ENCODE measurements around the gene BUD31.
"Not testable (repeated sequence)": the region's sequence is repeated elsewhere in the genome, so short reads cannot be mapped to it uniquely, and the experiment has no call there.

Gene BUD31

GRCh38 chr7:99428972-99429566 is 20.3 kb downstream of the BUD31 start:
- FAIRE-seq (no peak), DNase-seq (ENCODE audit: low spot score) (no peak)

- FAIRE-seq, result no peak
- DNase-seq (ENCODE audit: low spot score), result no peak
Observed at GRCh38 chr7:99429756-99430155, 21.0 kb downstream of the BUD31 start.

DNA sequence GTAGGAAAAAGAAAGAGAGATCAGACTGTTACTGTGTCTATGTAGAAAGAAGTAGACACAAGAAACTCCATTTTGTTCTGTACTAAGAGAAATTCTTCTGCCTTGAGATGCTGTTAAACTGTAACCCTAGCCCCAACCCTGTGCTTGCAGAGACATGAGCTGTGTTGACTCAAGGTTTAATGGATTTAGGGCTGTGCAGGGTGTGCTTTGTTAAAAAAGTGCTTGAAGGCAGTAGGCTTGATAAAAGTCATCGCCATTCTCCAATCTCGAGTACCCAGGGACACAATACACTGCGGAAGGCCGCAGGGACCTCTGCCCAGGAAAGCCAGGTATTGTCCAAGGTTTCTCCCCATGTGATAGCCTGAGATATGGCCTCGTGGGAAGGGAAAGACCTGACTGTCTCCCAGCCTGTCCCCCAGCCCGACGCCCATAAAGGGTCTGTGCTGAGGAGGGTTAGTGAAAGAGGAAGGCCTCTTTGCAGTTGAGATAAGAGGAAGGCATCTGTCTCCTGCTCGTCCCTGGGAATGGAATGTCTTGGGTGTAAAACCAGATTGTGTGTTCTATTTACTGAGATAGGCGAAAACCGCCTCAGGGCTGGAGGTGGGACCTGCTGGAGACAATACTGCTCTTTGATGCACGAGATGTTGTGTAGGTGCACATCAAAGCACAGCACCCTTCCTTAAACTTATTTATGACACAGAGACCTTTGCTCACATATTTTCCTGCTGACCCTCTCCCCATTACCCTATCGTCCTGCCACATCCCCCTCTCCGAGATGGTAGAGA is 23.2 kb downstream of the BUD31 start:
- not testable (repeated sequence) for FAIRE-seq

DNA sequence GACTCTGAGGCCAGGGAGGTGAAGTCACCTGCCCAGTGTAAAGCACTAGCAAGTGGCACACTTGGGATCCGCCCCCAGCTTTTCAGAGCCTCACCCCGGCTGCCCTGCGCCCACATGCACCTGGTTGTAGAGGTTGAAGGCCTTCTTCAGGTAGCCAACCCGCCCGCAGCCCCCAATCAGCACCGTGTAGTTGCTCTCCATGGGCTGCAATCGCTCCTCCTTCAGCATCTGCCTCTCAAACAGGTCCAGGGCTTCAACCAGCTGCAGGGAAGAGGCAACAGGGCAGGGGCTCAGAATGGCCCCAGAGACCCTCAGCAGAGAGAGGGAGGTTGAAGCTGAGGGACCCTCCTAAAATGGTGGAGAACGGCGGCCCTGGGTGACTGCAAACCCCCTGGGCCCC is 24.4 kb downstream of the BUD31 start:
- no peak for FAIRE-seq

More for the DNA sequence above, 23.2 kb downstream of the BUD31 start:
- DNase-seq (ENCODE audit: low spot score), result not testable (repeated sequence)

DNA sequence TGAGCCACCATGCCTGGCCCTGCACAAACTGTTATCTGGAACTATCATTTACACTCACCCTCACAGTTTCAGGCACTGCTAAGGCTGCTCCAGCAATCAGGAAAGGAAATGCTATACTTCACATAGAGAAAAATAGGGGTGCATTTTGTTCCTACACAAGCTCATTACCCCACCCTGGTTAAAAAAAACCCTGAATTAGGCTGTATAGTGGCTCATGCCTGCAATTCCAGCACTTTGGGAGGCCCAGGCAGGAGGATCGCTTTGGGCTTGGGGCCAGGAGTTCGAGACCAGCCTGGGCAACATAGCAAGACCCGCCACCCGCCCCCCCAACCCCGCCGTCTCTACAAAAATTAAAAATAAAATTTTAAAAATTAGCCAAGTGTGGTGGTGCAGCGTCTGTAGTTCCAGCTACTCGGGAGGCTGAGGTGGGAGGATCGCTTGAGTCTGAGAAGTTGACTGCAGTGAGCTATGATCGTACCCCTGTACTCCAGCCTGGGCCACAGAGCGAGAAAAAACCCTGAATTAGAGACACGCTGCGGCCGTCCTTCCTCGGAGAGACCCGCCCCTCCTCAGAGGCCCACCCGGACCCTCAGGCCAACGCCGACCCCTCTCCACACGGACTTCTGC is 29.3 kb downstream of the BUD31 start:
- DNase-seq (ENCODE audit: low spot score) (no peak), FAIRE-seq (no peak)

More for the DNA sequence above, 24.4 kb downstream of the BUD31 start:
- DNase-seq (ENCODE audit: low spot score), result no peak

DNA sequence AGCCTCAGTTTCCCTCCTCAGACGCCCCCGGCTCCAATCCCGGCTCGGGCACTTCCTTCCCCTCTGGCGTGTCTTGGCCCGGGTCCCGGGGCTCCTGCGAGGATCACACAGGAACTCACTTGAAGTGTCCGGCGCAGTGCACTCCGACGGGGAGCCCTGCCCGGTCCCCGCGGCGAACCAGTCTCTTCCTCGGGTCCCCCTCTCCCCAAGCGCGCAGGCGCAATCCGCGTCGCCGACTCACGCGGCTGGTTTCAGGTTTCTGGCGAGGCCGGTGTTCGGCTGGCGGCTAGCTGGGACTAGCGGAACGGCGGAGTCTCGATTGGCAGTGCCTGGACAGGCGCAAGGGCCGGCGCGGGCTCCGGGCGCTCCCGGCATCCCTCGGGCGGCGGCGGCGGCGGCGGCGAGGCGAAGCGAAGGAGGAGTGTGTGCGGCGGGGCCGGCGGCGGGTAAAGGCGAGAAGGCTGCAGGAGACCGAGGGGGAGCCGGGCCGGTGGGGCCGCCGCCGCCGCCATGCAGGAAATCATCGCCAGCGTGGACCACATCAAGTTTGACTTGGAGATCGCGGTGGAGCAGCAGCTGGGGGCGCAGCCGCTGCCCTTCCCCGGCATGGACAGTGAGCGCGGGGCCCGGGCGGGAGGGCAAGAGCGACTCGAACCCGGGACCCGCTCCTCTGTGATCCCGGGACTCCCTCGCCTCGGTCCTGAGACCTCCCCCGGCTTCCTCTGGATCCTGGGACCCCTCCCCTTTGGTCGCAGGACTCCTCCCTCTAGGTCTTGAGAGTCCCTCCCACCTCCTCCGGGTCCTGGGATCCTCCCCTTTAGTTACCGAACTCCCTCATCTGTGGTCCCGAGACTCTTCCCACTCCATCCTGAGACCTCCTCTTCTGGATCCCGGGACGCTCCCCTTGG is 30.1 kb downstream of the BUD31 start, which contains the start of the genes CPSF4 and PTCD1:
Gene CPSF4 (plus strand): TSS at position 371 of the 908 bp plus-strand sequence. CDS start 140 bp downstream, at position 511.
Gene PTCD1 (minus strand): TSS at position 226 of the 908 bp plus-strand sequence. CDS start 3,556 bp downstream, outside the sequence.
- peak; percentile 51 for FAIRE-seq

GRCh38 chr7:99440195-99440594 is 31.4 kb downstream of the BUD31 start:
- FAIRE-seq (no peak), DNase-seq (ENCODE audit: low spot score) (no peak)

More for the DNA sequence above, 30.1 kb downstream of the BUD31 start, which contains the start of the genes CPSF4 and PTCD1:
- DNase-seq (ENCODE audit: low spot score), result peak; percentile 92

GRCh38 chr7:99446096-99446495 is 37.3 kb downstream of the BUD31 start:
- DNase-seq (ENCODE audit: low spot score), result no peak
- no peak for FAIRE-seq

DNA sequence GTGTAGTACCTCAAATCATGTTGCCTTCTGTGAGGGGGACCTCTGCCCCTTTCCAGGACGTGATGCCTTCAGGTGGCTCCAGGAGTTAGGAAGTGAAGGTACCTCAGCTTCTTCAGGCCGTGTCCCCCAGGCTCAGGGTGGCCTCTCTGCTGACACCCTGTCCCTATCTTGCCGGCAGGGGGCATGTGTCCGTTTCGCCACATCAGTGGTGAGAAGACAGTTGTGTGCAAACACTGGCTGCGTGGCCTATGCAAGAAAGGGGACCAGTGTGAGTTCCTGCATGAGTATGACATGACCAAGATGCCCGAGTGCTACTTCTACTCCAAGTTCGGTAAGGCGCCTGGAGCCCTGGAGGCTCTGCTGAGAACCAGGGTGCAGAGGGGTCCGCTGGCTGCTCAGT is 39.2 kb downstream of the BUD31 start:
- no peak for DNase-seq (ENCODE audit: low spot score)
- no peak for FAIRE-seq

GRCh38 chr7:99448855-99449254 is 40.1 kb downstream of the BUD31 start:
- FAIRE-seq (no peak), DNase-seq (ENCODE audit: low spot score) (no peak)

DNA sequence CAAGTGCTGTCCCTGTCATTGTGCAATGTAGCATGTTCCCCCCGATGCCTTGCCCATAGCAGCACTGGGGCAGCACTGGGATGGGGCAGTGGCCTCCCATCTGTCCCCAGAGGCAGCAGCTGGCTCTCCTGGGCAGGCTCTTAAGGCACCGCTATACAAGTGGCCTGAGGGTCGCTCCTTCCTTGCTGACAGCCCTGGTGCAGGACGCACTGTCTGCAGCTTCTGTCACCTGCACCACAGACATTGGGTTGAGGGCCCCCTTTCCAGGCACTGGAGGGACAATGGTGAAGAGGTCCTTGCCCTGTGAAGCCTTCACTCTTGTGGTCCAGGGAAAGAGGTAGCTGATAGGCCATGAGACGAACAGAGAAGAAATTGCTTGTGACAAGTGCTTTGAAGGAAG is 40.6 kb downstream of the BUD31 start:
- peak; percentile 39 for DNase-seq (ENCODE audit: low spot score)
- FAIRE-seq, result no peak

DNA sequence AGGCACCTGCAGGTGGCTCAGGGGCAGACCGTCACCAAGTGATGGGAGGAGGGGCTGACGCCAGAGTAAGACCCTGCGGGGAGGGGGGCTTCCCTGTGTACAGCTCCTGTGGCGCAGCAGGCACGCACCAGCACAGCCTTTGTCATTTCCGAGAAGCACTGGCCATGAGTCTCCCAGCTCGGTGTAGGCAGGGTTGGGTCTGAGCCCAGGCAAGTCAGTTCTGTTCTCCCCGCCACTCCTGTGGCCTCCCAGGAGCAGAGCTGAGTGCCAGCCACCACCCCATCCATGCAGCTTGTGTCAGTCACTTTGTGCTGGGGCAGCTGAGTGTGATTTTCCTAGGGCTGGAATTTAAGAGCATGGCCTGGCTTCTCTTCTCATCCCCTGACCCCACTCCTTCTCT is 43.2 kb downstream of the BUD31 start:
- DNase-seq (ENCODE audit: low spot score), result no peak
- FAIRE-seq, result no peak

DNA sequence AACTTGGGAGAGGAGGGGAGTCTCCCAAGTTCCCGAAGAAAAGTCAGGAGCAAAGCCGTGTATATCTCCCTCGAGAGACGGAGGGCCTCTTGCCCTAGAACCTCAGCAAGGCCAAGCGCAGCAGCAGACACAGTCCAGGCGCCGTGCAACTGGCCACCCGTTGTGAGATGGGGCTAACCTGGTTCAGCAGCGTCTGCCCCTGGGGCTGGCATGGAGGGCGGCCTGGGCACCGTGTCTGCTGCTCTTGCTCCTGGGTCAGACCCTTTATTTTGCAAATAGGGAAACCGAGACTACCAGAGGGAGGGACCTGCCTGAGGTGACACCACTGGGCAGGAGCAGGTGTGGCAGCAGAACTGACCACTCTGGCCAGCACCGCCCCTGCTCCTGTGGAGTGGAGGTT is 43.8 kb downstream of the BUD31 start:
- FAIRE-seq (no peak), DNase-seq (ENCODE audit: low spot score) (no peak)

- DNase-seq (ENCODE audit: low spot score), result no peak
Observed at GRCh38 chr7:99453105-99453504, 44.3 kb downstream of the BUD31 start.

DNA sequence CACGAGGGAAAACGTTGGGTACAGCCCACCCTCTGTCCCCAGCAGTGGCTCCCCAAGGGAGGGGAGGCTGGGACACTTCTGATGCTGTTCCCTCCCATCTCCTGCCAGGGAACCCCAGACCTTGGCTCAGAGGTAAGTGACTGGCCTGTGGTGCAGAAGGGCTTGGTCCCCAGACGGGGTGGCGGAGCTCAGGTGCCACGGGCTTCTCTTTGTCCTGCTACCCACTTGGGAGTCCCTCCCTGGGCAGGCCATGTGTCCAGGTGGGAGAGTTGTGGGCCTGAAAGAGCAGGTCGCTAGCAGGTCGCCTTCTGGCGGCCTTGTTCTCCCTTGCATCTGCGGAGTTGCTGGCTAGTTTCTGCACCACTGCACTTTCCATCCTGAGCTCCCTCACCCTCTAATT is 47.1 kb downstream of the BUD31 start:
- no peak for FAIRE-seq
- no peak for DNase-seq (ENCODE audit: low spot score)

More at GRCh38 chr7:99453105-99453504, 44.3 kb downstream of the BUD31 start:
- FAIRE-seq, result no peak

DNA sequence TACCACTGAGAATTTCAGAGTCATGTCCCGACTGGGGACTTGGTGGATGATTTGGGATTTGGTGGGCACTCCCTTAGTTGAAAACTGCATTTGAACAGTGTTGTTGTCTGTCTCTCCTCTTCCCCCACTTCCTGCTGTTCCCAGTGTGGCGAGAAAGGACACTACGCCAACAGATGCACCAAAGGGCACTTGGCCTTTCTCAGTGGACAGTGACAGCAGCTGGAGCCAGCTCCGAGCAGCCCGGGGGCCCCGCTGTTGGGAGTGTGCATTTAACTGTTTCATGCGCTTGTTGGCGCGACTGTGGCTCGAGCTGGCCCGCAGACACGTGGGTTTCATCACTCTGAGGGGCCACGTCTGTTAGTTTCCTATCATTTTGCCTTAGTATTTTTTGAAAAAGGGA is 47.5 kb downstream of the BUD31 start:
- DNase-seq (ENCODE audit: low spot score) (no peak), FAIRE-seq (no peak)

DNA sequence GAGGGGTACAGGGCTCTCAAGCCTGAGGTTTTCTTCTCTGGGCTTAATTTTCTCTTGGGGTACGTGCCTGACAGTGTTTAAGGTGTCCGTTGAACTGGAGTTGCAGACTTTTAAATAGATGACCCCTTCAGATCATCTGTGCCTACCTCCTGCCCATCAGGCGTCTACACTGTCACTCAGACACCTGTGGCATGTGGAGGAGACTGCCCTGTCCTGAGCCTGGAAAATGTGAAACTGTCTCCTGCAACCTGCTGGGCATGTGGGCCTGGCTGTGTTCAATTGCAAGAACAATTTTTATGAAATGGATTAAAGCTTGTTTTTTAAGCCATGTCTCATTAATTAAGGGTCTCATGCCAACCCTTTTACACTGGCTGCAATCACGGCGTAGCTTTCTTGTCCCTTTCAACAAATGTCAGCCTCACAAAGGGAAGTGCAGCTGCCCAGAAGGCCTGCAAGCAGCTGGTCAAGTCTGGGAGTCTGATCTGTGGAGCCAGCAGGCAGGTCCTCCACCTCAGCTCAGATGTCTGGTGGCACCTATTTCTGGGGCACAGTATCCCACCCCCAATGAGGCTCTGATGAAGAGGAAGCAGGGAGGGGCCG is 48.4 kb downstream of the BUD31 start:
- FAIRE-seq (no peak), DNase-seq (ENCODE audit: low spot score) (no peak)

DNA sequence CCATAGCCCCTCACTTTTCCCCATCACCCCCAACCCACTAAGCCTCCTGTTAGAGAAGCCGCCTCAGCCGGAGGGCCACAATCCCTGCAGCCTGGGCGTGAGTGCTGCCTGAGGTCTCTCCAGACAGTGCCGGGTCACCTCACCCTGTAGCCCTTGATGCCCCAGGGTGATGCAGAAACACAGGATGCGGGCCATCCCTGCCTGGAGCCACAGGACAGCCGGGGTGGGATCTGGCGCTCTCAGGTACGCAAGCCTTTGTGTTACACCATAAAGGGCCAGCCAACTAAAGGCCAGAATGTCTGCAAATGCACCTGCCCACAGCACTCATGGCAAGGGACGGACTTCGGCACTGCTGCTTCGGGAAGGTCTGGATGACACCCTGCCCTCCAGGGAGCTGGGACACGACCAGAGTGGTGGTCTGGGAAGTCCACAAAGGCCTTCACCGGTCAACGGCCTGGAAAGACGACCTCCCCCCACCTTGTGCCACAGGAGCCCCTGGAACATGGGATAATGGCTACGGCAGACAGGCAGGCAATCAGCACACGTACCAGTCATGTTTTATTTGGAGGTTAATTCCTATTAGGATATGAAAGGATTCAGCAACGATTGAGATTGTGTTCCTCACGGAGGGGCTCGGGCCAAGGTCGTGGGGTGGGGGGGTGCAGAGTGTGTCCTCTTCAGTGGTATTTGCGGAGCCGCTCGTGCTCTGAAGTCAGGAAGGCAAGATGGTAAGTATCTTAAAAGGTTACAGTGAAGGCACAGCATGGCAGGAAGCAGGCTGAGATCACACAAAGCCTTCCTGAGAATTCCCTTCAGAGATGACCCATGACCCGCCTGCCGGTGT is 49.1 kb downstream of the BUD31 start:
- DNase-seq (ENCODE audit: low spot score) (no peak), FAIRE-seq (no peak)

DNA sequence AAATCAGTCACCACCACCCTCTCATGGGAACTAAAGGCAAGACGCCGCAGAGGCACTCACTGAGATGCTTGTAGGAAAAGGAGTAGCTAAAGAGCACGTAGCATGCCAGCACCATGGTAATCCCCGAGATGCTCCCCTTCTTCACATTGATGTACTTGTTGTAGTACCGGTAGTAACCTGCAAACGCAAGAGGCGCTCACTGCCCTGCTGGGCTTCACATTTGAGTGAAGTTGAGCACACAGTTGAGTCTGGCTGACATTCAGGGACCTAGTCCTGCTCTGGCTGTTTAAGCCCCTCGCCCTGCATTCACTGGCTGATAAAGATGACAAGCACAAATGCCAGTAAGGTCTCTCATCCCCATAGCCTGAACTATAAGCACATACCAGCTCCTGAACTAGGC is 50.3 kb downstream of the BUD31 start:
- DNase-seq (ENCODE audit: low spot score), result peak; percentile 20

DNA sequence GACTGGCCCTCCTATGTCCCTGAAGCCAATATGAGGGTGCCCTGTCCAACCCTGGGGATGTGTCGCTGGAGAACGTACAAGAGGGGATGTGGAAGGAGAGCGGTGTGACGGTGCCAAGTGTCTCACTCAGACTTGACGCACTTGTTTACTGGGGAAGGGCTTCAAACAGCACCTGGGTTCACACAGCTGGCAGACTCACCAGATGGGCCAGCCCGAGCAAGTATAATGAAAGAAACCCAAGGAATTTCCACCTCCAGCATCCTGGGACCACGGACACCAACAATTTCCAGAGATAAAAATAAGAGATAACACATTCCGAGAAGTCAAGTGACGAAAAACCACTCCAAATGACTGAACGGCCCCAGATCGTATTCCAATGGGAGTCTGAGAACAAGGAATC is 51.9 kb downstream of the BUD31 start:
- no peak for FAIRE-seq
- DNase-seq (ENCODE audit: low spot score), result no peak

More for the DNA sequence above, 50.3 kb downstream of the BUD31 start:
- FAIRE-seq, result no peak
